SK-N-SH treated with all-trans-retinoic acid at 6 μM for 48 hours (cell line): ENCODE results near the gene BICRAL.
A peak's percentile ranks its signal among the peaks of the same experiment; 100 is the strongest.
"Not testable (repeated sequence)": the region's sequence is repeated elsewhere in the genome, so short reads cannot be mapped to it uniquely, and the experiment has no call there.

Experiments used
- ATAC-seq: fragments of 200-7000 bp; cut with Tn5 transposase; 3 replicates; pipeline ENCODE4 v1.9.1; 2020; ENCODE audit warnings: mild to moderate bottlenecking, moderate library complexity
- ARNTL ChIP-seq: fragments of 450-650 bp; formaldehyde crosslinking; IDR thresholded peaks from 2 replicates; pipeline ENCODE4 v1.5.0; 2020; ENCODE audit warnings: low read depth, mild to moderate bottlenecking, moderate library complexity, borderline replicate concordance
- CSDC2 ChIP-seq: fragments of 250-450 bp; sonication (Bioruptor Pico); IDR thresholded peaks from 2 replicates; pipeline ENCODE4 v1.5.0; 2020; ENCODE audit warnings: mild to moderate bottlenecking, moderate library complexity
- ISL1 ChIP-seq: fragments of 250-450 bp; sonication (Bioruptor Pico); IDR thresholded peaks from 2 replicates; pipeline ENCODE4 v2.1.2; 2022; ENCODE audit warnings: mild to moderate bottlenecking, moderate library complexity
- OSR1 ChIP-seq: fragments of 250-450 bp; sonication (Bioruptor Pico); IDR thresholded peaks from 2 replicates; pipeline ENCODE4 v1.8.0; 2022; ENCODE audit warnings: moderate library complexity, mild to moderate bottlenecking, inconsistent platforms
- PPARA ChIP-seq: fragments of 250-450 bp; sonication (Bioruptor Pico); IDR thresholded peaks from 2 replicates; pipeline ENCODE4 v1.5.0; 2020; ENCODE audit warnings: mild to moderate bottlenecking, borderline replicate concordance
- RARB ChIP-seq: fragments of 250-450 bp; sonication (Bioruptor Pico); IDR thresholded peaks from 2 replicates; pipeline ENCODE4 v1.8.0; 2021; ENCODE audit warnings: mild to moderate bottlenecking, moderate library complexity
- TCF4 ChIP-seq: fragments of 250-450 bp; sonication (Bioruptor Pico); IDR thresholded peaks from 2 replicates; pipeline ENCODE4 v1.8.0; 2021; ENCODE audit warnings: mild to moderate bottlenecking, moderate library complexity, borderline replicate concordance
- TOX ChIP-seq: fragments of 250-450 bp; sonication (Bioruptor Pico); IDR thresholded peaks from 2 replicates; pipeline ENCODE4 v1.8.0; 2021; ENCODE audit warnings: mild to moderate bottlenecking, moderate library complexity, borderline replicate concordance
- ZC3H10 ChIP-seq: fragments of 250-450 bp; sonication (Bioruptor Pico); IDR thresholded peaks from 2 replicates; pipeline ENCODE4 v1.5.1; 2021; ENCODE audit warnings: mild to moderate bottlenecking, moderate library complexity
- ZFP3 ChIP-seq: fragments of 250-450 bp; sonication (Bioruptor Pico); IDR thresholded peaks from 2 replicates; pipeline ENCODE4 v1.5.0; 2020; ENCODE audit warnings: mild to moderate bottlenecking, moderate library complexity
- ZFP30 ChIP-seq: fragments of 450-650 bp; formaldehyde crosslinking; IDR thresholded peaks from 2 replicates; pipeline ENCODE4 v1.5.0; 2022; ENCODE audit warnings: mild to moderate bottlenecking, moderate library complexity
- ZNF565 ChIP-seq: fragments of 450-650 bp; formaldehyde crosslinking; conservative IDR thresholded peaks from 2 replicates; pipeline ENCODE4 v1.5.0; 2020; ENCODE audit warnings: low read depth, mild to moderate bottlenecking, moderate library complexity
- ZNF70 ChIP-seq: fragments of 450-650 bp; formaldehyde crosslinking; IDR thresholded peaks from 2 replicates; pipeline ENCODE4 v1.5.0; 2020; ENCODE audit warnings: mild to moderate bottlenecking, moderate library complexity
- TF ChIP-seq, protein P1 (sequence below): fragments of 250-450 bp; sonication (Bioruptor Pico); IDR thresholded peaks from 2 replicates; pipeline ENCODE4 v1.8.0; 2020; ENCODE audit warnings: mild to moderate bottlenecking, moderate library complexity, borderline replicate concordance
- TF ChIP-seq, protein P2 (sequence below): fragments of 250-450 bp; sonication (Bioruptor Pico); IDR thresholded peaks from 2 replicates; pipeline ENCODE4 v1.5.1; 2021; ENCODE audit warnings: mild to moderate bottlenecking, moderate library complexity
- TF ChIP-seq, protein P3 (sequence below): fragments of 250-450 bp; sonication (Bioruptor Pico); IDR thresholded peaks from 2 replicates; pipeline ENCODE4 v1.8.0; 2021; ENCODE audit warnings: low read depth, mild to moderate bottlenecking, moderate library complexity, borderline replicate concordance
- TF ChIP-seq, protein P4 (sequence below): fragments of 250-450 bp; sonication (Bioruptor Pico); IDR thresholded peaks from 2 replicates; pipeline ENCODE4 v1.5.0; 2020; ENCODE audit warnings: mild to moderate bottlenecking, moderate library complexity
- TF ChIP-seq, protein P5 (sequence below): fragments of 250-450 bp; sonication (Bioruptor Pico); IDR thresholded peaks from 2 replicates; pipeline ENCODE4 v1.5.1; 2020; ENCODE audit warnings: low read depth, mild to moderate bottlenecking, moderate library complexity

BICRAL gene, protein sequence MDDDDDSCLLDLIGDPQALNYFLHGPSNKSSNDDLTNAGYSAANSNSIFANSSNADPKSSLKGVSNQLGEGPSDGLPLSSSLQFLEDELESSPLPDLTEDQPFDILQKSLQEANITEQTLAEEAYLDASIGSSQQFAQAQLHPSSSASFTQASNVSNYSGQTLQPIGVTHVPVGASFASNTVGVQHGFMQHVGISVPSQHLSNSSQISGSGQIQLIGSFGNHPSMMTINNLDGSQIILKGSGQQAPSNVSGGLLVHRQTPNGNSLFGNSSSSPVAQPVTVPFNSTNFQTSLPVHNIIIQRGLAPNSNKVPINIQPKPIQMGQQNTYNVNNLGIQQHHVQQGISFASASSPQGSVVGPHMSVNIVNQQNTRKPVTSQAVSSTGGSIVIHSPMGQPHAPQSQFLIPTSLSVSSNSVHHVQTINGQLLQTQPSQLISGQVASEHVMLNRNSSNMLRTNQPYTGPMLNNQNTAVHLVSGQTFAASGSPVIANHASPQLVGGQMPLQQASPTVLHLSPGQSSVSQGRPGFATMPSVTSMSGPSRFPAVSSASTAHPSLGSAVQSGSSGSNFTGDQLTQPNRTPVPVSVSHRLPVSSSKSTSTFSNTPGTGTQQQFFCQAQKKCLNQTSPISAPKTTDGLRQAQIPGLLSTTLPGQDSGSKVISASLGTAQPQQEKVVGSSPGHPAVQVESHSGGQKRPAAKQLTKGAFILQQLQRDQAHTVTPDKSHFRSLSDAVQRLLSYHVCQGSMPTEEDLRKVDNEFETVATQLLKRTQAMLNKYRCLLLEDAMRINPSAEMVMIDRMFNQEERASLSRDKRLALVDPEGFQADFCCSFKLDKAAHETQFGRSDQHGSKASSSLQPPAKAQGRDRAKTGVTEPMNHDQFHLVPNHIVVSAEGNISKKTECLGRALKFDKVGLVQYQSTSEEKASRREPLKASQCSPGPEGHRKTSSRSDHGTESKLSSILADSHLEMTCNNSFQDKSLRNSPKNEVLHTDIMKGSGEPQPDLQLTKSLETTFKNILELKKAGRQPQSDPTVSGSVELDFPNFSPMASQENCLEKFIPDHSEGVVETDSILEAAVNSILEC

DNA sequence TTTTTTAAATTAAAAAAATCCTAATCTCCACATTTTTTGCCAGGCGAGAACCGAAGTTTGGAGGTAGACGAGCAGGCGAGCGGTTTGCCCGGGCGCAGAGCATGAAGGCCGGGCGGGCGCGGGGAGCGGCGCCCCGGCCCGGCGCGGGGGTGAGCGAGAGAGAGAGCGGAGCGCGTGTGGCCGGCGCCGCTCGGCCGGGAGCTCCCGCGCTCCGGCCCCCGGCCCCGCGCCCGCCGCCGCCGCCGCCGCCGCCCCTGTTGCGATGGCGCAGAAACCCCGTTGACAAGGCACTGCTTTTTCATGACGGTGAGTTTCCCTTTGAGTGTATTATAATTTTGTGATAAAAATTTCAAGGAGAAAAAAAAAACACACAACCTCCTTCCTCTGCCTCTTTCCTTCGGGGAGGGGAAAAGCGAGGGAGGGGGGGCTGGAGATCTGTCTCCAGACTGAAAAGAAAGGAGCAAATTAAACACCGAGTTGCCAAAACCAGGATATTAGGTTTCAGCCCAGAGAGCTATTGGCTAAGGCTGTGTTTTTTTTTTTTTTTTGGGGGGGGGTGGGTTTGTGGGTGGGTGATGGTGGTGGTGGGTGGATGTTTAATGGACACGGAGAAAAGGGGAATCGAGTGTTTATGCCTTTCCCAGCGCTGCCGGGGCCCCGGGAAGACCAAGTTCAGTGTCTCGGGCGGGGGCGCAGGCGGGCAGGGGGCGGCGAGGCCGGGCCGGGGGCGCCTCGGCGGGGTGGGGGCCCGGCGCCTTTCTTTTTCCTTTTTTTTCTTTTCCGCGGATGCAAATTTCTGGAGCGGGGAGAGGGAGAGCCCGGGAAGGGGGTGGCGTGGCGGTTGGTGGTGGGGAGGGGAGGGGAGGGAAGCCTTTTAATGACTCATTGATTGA lies at the start of gene BICRAL:
TSS of gene BICRAL (plus strand) at position 257 of the 893 bp plus-strand sequence. CDS start 39,971 bp downstream, outside the sequence.
- peak; percentile 13 for ATAC-seq
- TF ChIP-seq CSDC2 (CRISPR knock-in tag) (no peak), ZFP30 (CRISPR knock-in tag) (no peak), ISL1 (CRISPR knock-in tag) (no peak)

DNA sequence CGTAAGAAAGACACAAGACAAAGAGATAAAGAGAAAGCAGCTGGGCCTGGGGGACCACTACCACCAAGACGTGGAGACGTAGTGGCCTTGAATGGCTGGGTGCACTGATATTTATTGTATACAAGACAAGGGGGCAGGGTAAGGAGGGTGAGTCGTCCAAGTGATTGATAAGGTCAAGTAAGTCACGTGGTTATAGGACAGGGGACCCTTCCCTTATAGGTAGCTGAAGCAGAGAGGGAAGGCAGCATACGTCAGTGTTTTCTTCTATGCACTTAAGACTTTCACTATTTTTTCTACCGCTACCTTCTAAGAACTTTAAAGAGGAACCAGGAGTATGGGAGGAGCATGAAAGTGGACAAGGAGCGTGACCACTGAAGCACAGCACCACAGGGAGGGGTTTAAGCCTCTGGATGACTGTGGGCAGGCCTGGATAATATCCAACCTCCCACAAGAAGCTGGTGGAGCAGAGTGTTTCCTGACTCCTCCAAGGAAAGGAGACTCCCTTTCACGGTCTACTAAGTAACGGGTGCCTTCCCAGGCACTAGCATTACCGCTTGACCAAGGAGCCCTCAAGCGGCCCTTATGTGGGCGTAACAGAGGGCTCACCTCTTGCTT lies 47.9 kb upstream of the BICRAL start:
- ATAC-seq, result not testable (repeated sequence)

DNA sequence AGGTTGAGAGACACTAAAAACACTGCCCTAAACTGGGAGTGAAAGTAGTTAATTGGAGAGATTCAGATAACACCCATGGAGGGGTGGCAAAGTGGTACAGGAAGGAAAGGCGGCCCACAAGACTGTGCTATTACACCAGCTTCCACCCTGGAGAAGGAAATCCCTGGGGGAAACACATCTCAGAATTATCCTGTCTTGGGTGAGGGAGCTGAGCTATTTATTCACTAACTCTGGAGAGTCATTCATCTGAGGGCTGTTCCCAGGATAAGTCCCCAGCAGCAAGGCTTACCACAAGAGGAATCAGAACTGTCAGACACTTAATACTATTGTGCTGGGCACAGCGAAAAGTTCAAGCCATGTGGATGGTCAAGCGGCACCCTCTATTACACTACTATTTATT lies 45.9 kb upstream of the BICRAL start:
- TF ChIP-seq ZFP3 (CRISPR knock-in tag), result no peak
- no peak for TF ChIP-seq ARNTL (CRISPR knock-in tag)
- TF ChIP-seq TOX (CRISPR knock-in tag), result no peak
- no peak for TF ChIP-seq OSR1 (CRISPR knock-in tag)
- TF ChIP-seq, protein P1, sequence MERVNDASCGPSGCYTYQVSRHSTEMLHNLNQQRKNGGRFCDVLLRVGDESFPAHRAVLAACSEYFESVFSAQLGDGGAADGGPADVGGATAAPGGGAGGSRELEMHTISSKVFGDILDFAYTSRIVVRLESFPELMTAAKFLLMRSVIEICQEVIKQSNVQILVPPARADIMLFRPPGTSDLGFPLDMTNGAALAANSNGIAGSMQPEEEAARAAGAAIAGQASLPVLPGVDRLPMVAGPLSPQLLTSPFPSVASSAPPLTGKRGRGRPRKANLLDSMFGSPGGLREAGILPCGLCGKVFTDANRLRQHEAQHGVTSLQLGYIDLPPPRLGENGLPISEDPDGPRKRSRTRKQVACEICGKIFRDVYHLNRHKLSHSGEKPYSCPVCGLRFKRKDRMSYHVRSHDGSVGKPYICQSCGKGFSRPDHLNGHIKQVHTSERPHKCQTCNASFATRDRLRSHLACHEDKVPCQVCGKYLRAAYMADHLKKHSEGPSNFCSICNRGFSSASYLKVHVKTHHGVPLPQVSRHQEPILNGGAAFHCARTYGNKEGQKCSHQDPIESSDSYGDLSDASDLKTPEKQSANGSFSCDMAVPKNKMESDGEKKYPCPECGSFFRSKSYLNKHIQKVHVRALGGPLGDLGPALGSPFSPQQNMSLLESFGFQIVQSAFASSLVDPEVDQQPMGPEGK (CRISPR knock-in tag), result no peak
- TF ChIP-seq ZNF565 (CRISPR knock-in tag), result no peak
- ATAC-seq, result no peak

GRCh38 chr6:42740725-42741124 lies 41.1 kb upstream of the BICRAL start:
- no peak for ATAC-seq
- no peak for TF ChIP-seq ISL1 (CRISPR knock-in tag)
- TF ChIP-seq, protein P2, sequence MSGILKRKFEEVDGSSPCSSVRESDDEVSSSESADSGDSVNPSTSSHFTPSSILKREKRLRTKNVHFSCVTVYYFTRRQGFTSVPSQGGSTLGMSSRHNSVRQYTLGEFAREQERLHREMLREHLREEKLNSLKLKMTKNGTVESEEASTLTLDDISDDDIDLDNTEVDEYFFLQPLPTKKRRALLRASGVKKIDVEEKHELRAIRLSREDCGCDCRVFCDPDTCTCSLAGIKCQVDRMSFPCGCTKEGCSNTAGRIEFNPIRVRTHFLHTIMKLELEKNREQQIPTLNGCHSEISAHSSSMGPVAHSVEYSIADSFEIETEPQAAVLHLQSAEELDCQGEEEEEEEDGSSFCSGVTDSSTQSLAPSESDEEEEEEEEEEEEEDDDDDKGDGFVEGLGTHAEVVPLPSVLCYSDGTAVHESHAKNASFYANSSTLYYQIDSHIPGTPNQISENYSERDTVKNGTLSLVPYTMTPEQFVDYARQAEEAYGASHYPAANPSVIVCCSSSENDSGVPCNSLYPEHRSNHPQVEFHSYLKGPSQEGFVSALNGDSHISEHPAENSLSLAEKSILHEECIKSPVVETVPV (CRISPR knock-in tag), result no peak
- TF ChIP-seq ZFP3 (CRISPR knock-in tag), result no peak
- no peak for TF ChIP-seq TCF4 (CRISPR knock-in tag)
- no peak for TF ChIP-seq ZNF565 (CRISPR knock-in tag)
- TF ChIP-seq, protein P3, sequence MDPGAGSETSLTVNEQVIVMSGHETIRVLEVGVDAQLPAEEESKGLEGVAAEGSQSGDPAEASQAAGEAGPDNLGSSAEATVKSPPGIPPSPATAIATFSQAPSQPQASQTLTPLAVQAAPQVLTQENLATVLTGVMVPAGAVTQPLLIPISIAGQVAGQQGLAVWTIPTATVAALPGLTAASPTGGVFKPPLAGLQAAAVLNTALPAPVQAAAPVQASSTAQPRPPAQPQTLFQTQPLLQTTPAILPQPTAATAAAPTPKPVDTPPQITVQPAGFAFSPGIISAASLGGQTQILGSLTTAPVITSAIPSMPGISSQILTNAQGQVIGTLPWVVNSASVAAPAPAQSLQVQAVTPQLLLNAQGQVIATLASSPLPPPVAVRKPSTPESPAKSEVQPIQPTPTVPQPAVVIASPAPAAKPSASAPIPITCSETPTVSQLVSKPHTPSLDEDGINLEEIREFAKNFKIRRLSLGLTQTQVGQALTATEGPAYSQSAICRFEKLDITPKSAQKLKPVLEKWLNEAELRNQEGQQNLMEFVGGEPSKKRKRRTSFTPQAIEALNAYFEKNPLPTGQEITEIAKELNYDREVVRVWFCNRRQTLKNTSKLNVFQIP, result no peak
- TF ChIP-seq OSR1 (CRISPR knock-in tag), result no peak
- no peak for TF ChIP-seq ZNF70 (CRISPR knock-in tag)
- TF ChIP-seq, protein P4, sequence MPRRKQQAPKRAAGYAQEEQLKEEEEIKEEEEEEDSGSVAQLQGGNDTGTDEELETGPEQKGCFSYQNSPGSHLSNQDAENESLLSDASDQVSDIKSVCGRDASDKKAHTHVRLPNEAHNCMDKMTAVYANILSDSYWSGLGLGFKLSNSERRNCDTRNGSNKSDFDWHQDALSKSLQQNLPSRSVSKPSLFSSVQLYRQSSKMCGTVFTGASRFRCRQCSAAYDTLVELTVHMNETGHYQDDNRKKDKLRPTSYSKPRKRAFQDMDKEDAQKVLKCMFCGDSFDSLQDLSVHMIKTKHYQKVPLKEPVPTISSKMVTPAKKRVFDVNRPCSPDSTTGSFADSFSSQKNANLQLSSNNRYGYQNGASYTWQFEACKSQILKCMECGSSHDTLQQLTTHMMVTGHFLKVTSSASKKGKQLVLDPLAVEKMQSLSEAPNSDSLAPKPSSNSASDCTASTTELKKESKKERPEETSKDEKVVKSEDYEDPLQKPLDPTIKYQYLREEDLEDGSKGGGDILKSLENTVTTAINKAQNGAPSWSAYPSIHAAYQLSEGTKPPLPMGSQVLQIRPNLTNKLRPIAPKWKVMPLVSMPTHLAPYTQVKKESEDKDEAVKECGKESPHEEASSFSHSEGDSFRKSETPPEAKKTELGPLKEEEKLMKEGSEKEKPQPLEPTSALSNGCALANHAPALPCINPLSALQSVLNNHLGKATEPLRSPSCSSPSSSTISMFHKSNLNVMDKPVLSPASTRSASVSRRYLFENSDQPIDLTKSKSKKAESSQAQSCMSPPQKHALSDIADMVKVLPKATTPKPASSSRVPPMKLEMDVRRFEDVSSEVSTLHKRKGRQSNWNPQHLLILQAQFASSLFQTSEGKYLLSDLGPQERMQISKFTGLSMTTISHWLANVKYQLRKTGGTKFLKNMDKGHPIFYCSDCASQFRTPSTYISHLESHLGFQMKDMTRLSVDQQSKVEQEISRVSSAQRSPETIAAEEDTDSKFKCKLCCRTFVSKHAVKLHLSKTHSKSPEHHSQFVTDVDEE (CRISPR knock-in tag), result no peak
- TF ChIP-seq, protein P5, sequence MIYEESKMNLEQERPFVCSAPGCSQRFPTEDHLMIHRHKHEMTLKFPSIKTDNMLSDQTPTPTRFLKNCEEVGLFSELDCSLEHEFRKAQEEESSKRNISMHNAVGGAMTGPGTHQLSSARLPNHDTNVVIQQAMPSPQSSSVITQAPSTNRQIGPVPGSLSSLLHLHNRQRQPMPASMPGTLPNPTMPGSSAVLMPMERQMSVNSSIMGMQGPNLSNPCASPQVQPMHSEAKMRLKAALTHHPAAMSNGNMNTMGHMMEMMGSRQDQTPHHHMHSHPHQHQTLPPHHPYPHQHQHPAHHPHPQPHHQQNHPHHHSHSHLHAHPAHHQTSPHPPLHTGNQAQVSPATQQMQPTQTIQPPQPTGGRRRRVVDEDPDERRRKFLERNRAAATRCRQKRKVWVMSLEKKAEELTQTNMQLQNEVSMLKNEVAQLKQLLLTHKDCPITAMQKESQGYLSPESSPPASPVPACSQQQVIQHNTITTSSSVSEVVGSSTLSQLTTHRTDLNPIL (CRISPR knock-in tag), result no peak
- no peak for TF ChIP-seq RARB (CRISPR knock-in tag)
- no peak for TF ChIP-seq PPARA
- TF ChIP-seq ZFP30 (CRISPR knock-in tag), result no peak
- no peak for TF ChIP-seq ZC3H10 (CRISPR knock-in tag)
- TF ChIP-seq, protein P1 (CRISPR knock-in tag), result no peak
- no peak for TF ChIP-seq CSDC2 (CRISPR knock-in tag)
